HFFc6 (cell line): ENCODE measurements around the gene RAD51AP2. TPM values are rescaled to one million over a fixed set of nuclear protein-coding genes. Genes with fewer than 3 reads are reported as not detected.
"Not testable (repeated sequence)": the region's sequence is repeated elsewhere in the genome, so short reads cannot be mapped to it uniquely, and the experiment has no call there.

ENCODE experiments used
- DNase-seq: peaks from one replicate; pipeline ENCODE4 v3.0.0-alpha.2; 2018
- H3K27ac Mint-ChIP-seq: 2 replicates; pipeline ENCODE4 v1.8.0; 2020; ENCODE audit warnings: mild to moderate bottlenecking, mixed read lengths
- H3K27me3 Mint-ChIP-seq: 2 replicates; pipeline ENCODE4 v1.8.0; 2021; ENCODE audit warnings: mild to moderate bottlenecking, moderate library complexity, mixed read lengths; ENCODE audit not compliant: insufficient read depth
- H3K36me3 Mint-ChIP-seq: 2 replicates; pipeline ENCODE4 v1.8.0; 2021; ENCODE audit warnings: low read depth, mixed read lengths
- H3K4me1 Mint-ChIP-seq: 2 replicates; pipeline ENCODE4 v1.8.0; 2020; ENCODE audit warnings: low read depth, mixed read lengths
- H3K4me3 Mint-ChIP-seq: 2 replicates; pipeline ENCODE4 v1.8.0; 2020; ENCODE audit warnings: mild to moderate bottlenecking, moderate library complexity, mixed read lengths
- H3K9me3 Mint-ChIP-seq: 2 replicates; pipeline ENCODE4 v1.8.0; 2020; ENCODE audit warnings: mild to moderate bottlenecking, mixed read lengths
- long read RNA-seq: library from polyadenylated mRNA; unstranded; transcript quantifications from one replicate; pipeline ENCODE4 v2.0.0, GENCODE V29; 2019
- total RNA-seq, 6 experiments: library from RNA; stranded (reverse); fragmentation: NEBNext Ultra II Directional; extraction: Animal tissue kit (Norgen Biotek cat#: 25700); gene quantifications; 2 replicates in 1 of 6; 3 replicates in 5 of 6; pipeline ENCODE4 v1.2.3, GENCODE V29; 2021
- TF ChIP-seq, protein P1 (sequence below): fragments of 200-600 bp; sonication (generic); IDR thresholded peaks from 2 replicates; pipeline ENCODE4 v1.5.0; 2021; ENCODE audit warnings: antibody characterized with exemption, mild to moderate bottlenecking

RAD51AP2 gene
- not detected for total RNA-seq
- long read RNA-seq, result 0 reads

DNA sequence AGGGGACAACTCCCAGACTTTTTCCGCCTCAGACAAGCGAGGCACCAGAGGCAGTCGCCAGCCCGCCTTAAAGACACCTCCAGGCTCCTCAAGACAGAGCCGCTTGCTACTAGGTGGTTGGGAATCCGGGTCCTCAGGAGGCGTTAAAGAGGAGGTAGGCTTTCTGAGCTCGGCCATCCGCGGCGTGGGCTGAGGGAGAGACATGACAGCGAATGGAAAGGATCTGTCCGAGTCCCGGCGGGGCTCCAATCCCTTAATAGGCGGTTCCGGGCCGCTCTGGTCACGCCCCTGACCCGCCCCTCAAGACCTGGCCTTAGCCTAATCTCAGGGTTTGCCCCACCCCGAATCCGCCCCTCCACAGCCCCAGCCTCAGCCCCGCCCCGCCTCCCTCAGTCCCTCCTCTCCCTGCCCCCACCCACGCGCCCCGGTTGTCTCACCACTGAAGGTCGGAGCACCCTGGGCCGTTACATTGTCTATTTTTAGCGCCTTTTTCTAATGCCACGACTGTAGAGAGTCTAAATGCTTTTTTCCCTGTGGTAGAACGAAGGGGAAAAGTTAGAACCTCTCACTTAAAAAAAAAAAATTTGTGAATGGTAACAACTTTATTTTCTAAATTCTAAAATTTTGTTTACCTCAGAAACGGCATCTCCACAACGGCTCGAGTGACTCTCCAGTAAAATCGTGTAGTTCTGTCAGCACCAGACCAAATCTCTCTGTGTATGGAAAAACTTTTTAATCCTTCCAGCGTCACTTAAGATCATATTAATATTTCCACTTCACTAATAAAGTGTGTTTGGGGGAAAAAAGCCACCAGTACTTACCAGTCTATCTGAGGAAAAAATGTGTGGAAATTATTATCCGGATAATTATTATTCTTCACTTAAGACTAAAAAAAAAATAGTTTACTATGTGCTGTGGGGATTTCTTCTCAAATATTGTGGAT lies at the start of gene RAD51AP2:
Gene RAD51AP2, minus strand, starts transcription at position 229 of the 943 bp plus-strand sequence. Its CDS starts 25 bp downstream, at position 204.
- H3K27me3 Mint-ChIP-seq, result no peaks in the 10 kb centered on the region; the same call in 1 of the 2 replicates
- H3K27ac Mint-ChIP-seq, result no peak within 1 kb of the TSS
- H3K36me3 Mint-ChIP-seq, result no peaks in the 10 kb centered on the region
- DNase-seq, result peak; percentile 44
- H3K9me3 Mint-ChIP-seq, result no peaks in the 10 kb centered on the region
- peak within 1 kb of the TSS; percentile 85 for H3K4me3 Mint-ChIP-seq
- TF ChIP-seq, protein P1, sequence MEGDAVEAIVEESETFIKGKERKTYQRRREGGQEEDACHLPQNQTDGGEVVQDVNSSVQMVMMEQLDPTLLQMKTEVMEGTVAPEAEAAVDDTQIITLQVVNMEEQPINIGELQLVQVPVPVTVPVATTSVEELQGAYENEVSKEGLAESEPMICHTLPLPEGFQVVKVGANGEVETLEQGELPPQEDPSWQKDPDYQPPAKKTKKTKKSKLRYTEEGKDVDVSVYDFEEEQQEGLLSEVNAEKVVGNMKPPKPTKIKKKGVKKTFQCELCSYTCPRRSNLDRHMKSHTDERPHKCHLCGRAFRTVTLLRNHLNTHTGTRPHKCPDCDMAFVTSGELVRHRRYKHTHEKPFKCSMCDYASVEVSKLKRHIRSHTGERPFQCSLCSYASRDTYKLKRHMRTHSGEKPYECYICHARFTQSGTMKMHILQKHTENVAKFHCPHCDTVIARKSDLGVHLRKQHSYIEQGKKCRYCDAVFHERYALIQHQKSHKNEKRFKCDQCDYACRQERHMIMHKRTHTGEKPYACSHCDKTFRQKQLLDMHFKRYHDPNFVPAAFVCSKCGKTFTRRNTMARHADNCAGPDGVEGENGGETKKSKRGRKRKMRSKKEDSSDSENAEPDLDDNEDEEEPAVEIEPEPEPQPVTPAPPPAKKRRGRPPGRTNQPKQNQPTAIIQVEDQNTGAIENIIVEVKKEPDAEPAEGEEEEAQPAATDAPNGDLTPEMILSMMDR, result no peak
- H3K4me1 Mint-ChIP-seq, result 0 out of 2 replicates have a peak, but pooled peaks cover 5% of the 10 kb centered on the region

DNA sequence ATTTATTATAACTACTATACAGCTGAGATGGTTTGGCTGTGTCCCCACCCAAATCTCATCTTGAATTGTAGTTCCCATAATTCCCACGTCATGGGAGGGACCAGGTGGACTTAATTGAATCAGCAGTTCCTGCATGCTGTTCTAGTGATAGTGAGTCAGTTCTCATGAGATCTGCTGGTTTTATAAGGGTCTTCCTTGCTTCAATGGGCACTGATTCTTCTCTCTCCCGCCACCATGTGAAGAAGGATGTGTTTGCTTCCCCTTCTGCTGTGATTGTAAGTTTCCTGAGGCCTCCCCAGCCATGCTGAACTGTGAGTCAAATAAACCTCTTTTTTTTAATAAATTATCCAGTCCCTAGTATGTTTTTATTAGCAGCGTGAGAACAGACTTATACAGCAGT lies 47.5 kb upstream of the RAD51AP2 start:
- not testable (repeated sequence) for H3K36me3 Mint-ChIP-seq, H3K4me3 Mint-ChIP-seq, DNase-seq, H3K4me1 Mint-ChIP-seq, H3K9me3 Mint-ChIP-seq, H3K27ac Mint-ChIP-seq, H3K27me3 Mint-ChIP-seq

DNA sequence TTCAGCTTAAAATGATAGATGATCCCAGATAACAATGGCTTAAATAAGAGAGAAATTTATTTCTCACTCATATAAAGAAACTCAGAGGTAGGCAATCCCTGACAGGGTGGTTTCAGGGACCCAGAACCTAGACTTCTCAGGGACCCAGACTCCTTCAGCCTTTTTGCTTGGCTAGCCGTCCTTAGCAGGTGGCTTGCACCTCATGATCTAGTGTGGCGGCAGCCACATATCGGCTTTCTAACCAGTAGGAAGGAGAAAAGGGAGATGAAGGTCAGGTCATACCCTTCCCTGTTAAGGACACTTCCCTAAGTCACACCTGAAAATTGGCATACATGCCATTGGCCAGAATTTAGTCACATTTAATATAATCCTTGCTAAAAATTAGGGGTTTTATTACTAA lies 40.6 kb upstream of the RAD51AP2 start:
- no peaks in the 10 kb centered on the region for H3K27me3 Mint-ChIP-seq
- H3K4me3 Mint-ChIP-seq, result no peak overlapping the region

DNA sequence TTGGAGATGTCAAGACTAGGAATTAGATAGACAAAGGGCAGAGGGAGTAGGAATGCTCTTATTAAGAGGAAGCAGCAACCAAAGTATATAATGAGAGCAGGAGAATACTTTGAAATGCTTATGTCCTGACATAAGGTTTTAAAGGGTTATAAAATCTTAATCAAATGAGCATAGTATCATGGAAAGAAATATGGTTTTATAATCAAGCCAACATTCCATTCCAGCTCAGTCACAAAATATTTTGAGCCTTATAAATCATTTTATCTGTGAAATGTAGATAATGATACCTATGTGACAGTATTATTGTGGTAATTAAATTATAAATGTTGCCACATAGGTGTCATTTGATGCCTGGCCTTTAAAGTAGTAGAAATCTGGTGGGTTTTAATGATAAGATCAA lies 39.8 kb upstream of the RAD51AP2 start:
- TF ChIP-seq, protein P1, result no peak
- Mint-ChIP-seq H3K4me3 (no peak overlapping the region), H3K4me1 (no peaks in the 10 kb centered on the region), H3K9me3 (peaks cover 3% of the 10 kb centered on the region), H3K36me3 (no peaks in the 10 kb centered on the region), H3K27ac (no peak overlapping the region), H3K27me3 (no peaks in the 10 kb centered on the region)
- no peak for DNase-seq

More for the DNA sequence above, 40.6 kb upstream of the RAD51AP2 start:
- H3K36me3 Mint-ChIP-seq, result no peaks in the 10 kb centered on the region
- TF ChIP-seq, protein P1, result no peak
- H3K27ac Mint-ChIP-seq, result no peak overlapping the region
- H3K4me1 Mint-ChIP-seq, result no peaks in the 10 kb centered on the region
- peaks cover 3% of the 10 kb centered on the region for H3K9me3 Mint-ChIP-seq
- no peak for DNase-seq

DNA sequence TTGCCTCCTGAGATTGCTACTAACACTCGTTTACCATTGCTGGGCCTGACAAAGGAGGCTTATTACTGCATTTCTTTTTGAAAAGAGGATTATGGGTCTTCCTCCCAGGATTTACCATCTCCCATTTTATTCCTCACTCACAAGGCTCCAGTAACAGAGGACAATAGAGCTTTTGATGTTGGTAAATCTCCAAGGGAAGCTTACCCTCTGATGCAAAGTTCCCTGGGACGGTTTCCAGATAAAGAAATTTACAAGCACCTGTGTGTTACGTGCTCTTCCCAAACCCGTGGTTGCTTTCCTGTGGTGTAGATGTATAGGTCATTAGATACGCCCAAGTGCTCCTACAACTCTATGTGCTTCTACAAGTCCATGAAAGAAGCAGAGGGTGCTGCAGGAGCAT lies 39.4 kb upstream of the RAD51AP2 start:
- Mint-ChIP-seq H3K4me3 (no peak overlapping the region), H3K36me3 (no peaks in the 10 kb centered on the region), H3K27me3 (no peaks in the 10 kb centered on the region), H3K27ac (no peak overlapping the region), H3K9me3 (peaks cover 4% of the 10 kb centered on the region), H3K4me1 (no peaks in the 10 kb centered on the region)
- TF ChIP-seq, protein P1, result no peak
- no peak for DNase-seq

DNA sequence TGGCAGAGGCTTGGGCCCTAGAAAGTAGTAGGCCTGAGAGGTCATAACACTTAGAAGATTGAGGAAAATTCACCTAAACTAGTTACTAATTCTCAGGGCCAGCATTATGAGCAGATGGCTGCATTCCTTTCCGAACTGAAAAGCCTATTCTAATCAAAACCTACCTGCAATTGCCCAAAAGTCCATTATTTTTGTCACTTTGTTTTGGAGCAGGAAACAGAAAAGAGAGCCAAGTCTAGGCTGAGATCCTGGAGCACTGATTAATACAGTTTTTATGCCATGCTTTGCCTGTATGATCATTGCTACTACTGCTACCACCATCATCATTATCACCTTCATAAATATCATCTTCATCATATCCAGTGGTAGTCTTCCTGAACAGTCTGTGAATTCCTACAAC lies 36.9 kb upstream of the RAD51AP2 start:
- TF ChIP-seq, protein P1, result no peak
- Mint-ChIP-seq H3K9me3 (peaks cover 17% of the 10 kb centered on the region), H3K27ac (no peak overlapping the region), H3K4me1 (no peaks in the 10 kb centered on the region), H3K4me3 (no peak overlapping the region), H3K36me3 (no peaks in the 10 kb centered on the region), H3K27me3 (no peaks in the 10 kb centered on the region)
- no peak for DNase-seq
